IMR-90 (cell line): Measurements from ENCODE around the gene LRRC10B. TPM values are rescaled to one million over a fixed set of nuclear protein-coding genes. Genes with fewer than 3 reads are reported as not detected.

Experiments
- ATAC-seq: fragments of 200-7000 bp; cut with Tn5 transposase; 2 replicates; pipeline ENCODE4 v1.9.1; 2020; ENCODE audit warnings: low read depth, mild to moderate bottlenecking, moderate library complexity
- BruUV-seq: library from RNA; stranded (reverse); fragments of 400-500 nt; replicated peaks from 2 replicates; lab custom pipeline; 2021; lab: Mats Ljungman, UMichigan
- CTCF ChIA-PET: fragments of 300-600 bp; formaldehyde crosslinking; extraction: SDS; loops from one replicate; lab custom pipeline; 2021; ENCODE audit warnings: antibody characterized with exemption; lab: Yijun Ruan, JAX
- POLR2A ChIA-PET: fragments of 300-600 bp; sonication (Branson Sonifier 250); formaldehyde crosslinking; loops from one replicate; lab custom pipeline; 2022; ENCODE audit warnings: antibody characterized with exemption; ENCODE audit not compliant: unreplicated experiment; lab: Charles Lee
- DNase-seq: peaks from one replicate; pipeline ENCODE4 v3.0.0; 2013
- H2AFZ ChIP-seq: replicated peaks from 2 replicates; pipeline ENCODE3; 2013; ENCODE audit warnings: low read length, mild to moderate bottlenecking; ENCODE audit not compliant: poor library complexity
- H2AK5ac ChIP-seq: 2 replicates; pipeline ENCODE4 v1.6.1; 2013; ENCODE audit warnings: low read depth, low read length, inconsistent platforms
- H2AK9ac ChIP-seq: replicated peaks from 2 replicates; pipeline ENCODE3; 2013; ENCODE audit warnings: mild to moderate bottlenecking, low read depth, low read length, moderate library complexity; ENCODE audit not compliant: poor library complexity
- H2BK120ac ChIP-seq: 2 replicates; pipeline ENCODE4 v1.6.1; 2013; ENCODE audit warnings: low read depth, low read length, inconsistent platforms
- H2BK15ac ChIP-seq: 3 replicates; pipeline ENCODE4 v1.6.1; 2013; ENCODE audit warnings: low read depth, low read length, inconsistent platforms
- H2BK20ac ChIP-seq: 2 replicates; pipeline ENCODE4 v1.6.1; 2013; ENCODE audit warnings: low read depth, mild to moderate bottlenecking, inconsistent platforms, low read length, moderate library complexity
- H2BK5ac ChIP-seq: 2 replicates; pipeline ENCODE4 v1.6.1; 2013; ENCODE audit warnings: mild to moderate bottlenecking, low read depth, low read length, inconsistent platforms; ENCODE audit not compliant: poor library complexity, severe bottlenecking
- H3K14ac ChIP-seq: replicated peaks from 2 replicates; pipeline ENCODE4 v1.6.1; 2013; ENCODE audit warnings: low read depth, low read length, inconsistent platforms
- H3K18ac ChIP-seq: 2 replicates; pipeline ENCODE4 v1.6.1; 2013; ENCODE audit warnings: low read depth, low read length, control low read depth
- H3K23ac ChIP-seq: 2 replicates; pipeline ENCODE4 v1.6.1; 2013; ENCODE audit warnings: low read depth, low read length, inconsistent platforms
- H3K27ac ChIP-seq: 2 replicates; pipeline ENCODE4 v1.5.1; 2013; ENCODE audit warnings: mild to moderate bottlenecking, control low read depth, low read length; ENCODE audit not compliant: insufficient read depth
- H3K27me3 ChIP-seq: 2 replicates; pipeline ENCODE4 v1.6.1; 2013; ENCODE audit warnings: low read length; ENCODE audit not compliant: control insufficient read depth, insufficient read depth
- H3K36me3 ChIP-seq: 2 replicates; pipeline ENCODE4 v1.6.1; 2013; ENCODE audit warnings: low read length, mixed read lengths; ENCODE audit not compliant: control insufficient read depth, insufficient read depth
- H3K4ac ChIP-seq: 2 replicates; pipeline ENCODE4 v1.6.1; 2013; ENCODE audit warnings: low read depth, low read length, inconsistent platforms
- H3K4me1 ChIP-seq: 2 replicates; pipeline ENCODE4 v1.6.1; 2013; ENCODE audit warnings: low read length, mixed read lengths; ENCODE audit not compliant: control insufficient read depth, insufficient read depth
- H3K4me2 ChIP-seq: 2 replicates; pipeline ENCODE4 v1.6.1; 2013; ENCODE audit warnings: low read depth, mild to moderate bottlenecking, control low read depth, low read length, moderate library complexity
- H3K4me3 ChIP-seq: 2 replicates; pipeline ENCODE4 v1.5.1; 2013; ENCODE audit warnings: low read depth, mild to moderate bottlenecking, control low read depth, low read length, moderate library complexity; ENCODE audit not compliant: insufficient read depth
- H3K56ac ChIP-seq: 2 replicates; pipeline ENCODE4 v1.6.1; 2013; ENCODE audit warnings: low read length, inconsistent platforms; ENCODE audit not compliant: insufficient read depth; ENCODE audit errors: extremely low read depth
- H3K79me1 ChIP-seq, 2 experiments: 2 replicates each; pipeline ENCODE4 v1.6.1; 2013; ENCODE audit warnings: low read length in 2 of 2, inconsistent platforms in 1 of 2, low read depth in 1 of 2
- H3K9ac ChIP-seq: 2 replicates; pipeline ENCODE4 v1.6.1; 2013; ENCODE audit warnings: low read depth, low read length, control low read depth
- H3K9me1 ChIP-seq: 2 replicates; pipeline ENCODE4 v1.6.1; 2013; ENCODE audit warnings: low read length, inconsistent platforms; ENCODE audit not compliant: insufficient read depth
- H3K9me3 ChIP-seq: 2 replicates; pipeline ENCODE4 v1.6.1; 2013; ENCODE audit warnings: low read length; ENCODE audit not compliant: control insufficient read depth, insufficient read depth
- H4K20me1 ChIP-seq: 2 replicates; pipeline ENCODE4 v1.6.1; 2013; ENCODE audit warnings: low read length, inconsistent platforms; ENCODE audit not compliant: insufficient read depth
- H4K5ac ChIP-seq: 2 replicates; pipeline ENCODE4 v1.6.1; 2013; ENCODE audit warnings: mild to moderate bottlenecking, low read depth, low read length, control low read depth
- H4K8ac ChIP-seq, 2 experiments: 2 replicates each; pipeline ENCODE4 v1.6.1; 2013; ENCODE audit warnings: low read depth in 2 of 2, low read length in 2 of 2, control low read depth in 1 of 2, inconsistent platforms in 1 of 2
- H4K91ac ChIP-seq: 2 replicates; pipeline ENCODE4 v1.6.1; 2013; ENCODE audit warnings: low read depth, low read length, inconsistent platforms; ENCODE audit not compliant: insufficient read depth
- RAD21 ChIP-seq: IDR thresholded peaks from 2 replicates; pipeline ENCODE4 v1.6.1; 2012; ENCODE audit warnings: low read length, improper control_type of control experiment
- WGBS, 2 experiments: methylation state at CpG; one replicate each; pipeline versions ENCODE4 v1.1.5 to v1.1.7; 2013; ENCODE audit warnings: missing lambda C conversion rate in 2 of 2; ENCODE audit not compliant: insufficient read length in 1 of 2; ENCODE audit errors: extremely low coverage in 2 of 2; 5-methylcytosine and 5-hydroxymethylcytosine counted together
- dilution Hi-C: fragments of 300-500 bp; cut with HindIII; formaldehyde crosslinking; loops from one replicate; pipeline ENCODE4 v1.14.3; 2018; ENCODE audit warnings: low sequenced_read_pairs; ENCODE audit not compliant: unreplicated experiment
- in situ Hi-C: fragments of 300-500 bp; cut with MboI; formaldehyde crosslinking; loops from 3 replicates; pipeline ENCODE4 v1.14.3; 2019; ENCODE audit warnings: low sequenced_read_pairs, inconsistent platforms, mixed read lengths
- intact Hi-C: fragments of 100-400 bp; cut with micrococcal nuclease; formaldehyde crosslinking; loops from 2 replicates; pipeline ENCODE4 v1.10.0; 2022
- polyA plus RNA-seq, 3 experiments: library from polyadenylated mRNA; depleted of rRNA; stranded (reverse); fragments of >200 nt; gene quantifications; 2 replicates each; pipeline ENCODE4 v1.2.3, GENCODE V29; 2012; ENCODE audit warnings: low replicate concordance in 1 of 3
- total RNA-seq: library from RNA; depleted of rRNA; stranded (reverse); fragments of >200 nt; gene quantifications from 2 replicates; pipeline ENCODE4 v1.2.3, GENCODE V29; 2012

The LRRC10B gene
- total and polyA plus RNA-seq, 2 of the 4 experiments (the other 2 are of a cell fraction): not detected

GRCh38 chr11:61544466-61544865 lies 35.9 kb downstream of the LRRC10B start:
- Histone ChIP-seq H2BK5ac (no peak overlapping the region), H4K5ac (no peak overlapping the region), H3K9me1 (no peaks in the 10 kb centered on the region), H3K9ac (no peak overlapping the region), H3K36me3 (no peaks in the 10 kb centered on the region), H3K4ac (no peak overlapping the region), H2AK5ac (no peak overlapping the region), H2AK9ac (no peak overlapping the region), H2BK15ac (no peak overlapping the region), H3K23ac (no peak overlapping the region), H3K56ac (no peak overlapping the region), H2AFZ (peak overlapping the region; percentile 11), H3K9me3 (no peaks in the 10 kb centered on the region), H4K8ac (no peak overlapping the region), H3K4me2 (no peak overlapping the region), H2BK120ac (no peak overlapping the region), H3K4me3 (no peak overlapping the region), H2BK20ac (no peak overlapping the region), H3K14ac (no peak overlapping the region), H3K79me1 (no peaks in the 10 kb centered on the region), H3K4me1 (peaks cover 13% of the 10 kb centered on the region), H3K27me3 (peaks cover 15% of the 10 kb centered on the region), H4K91ac (no peak overlapping the region), H3K27ac (no peak overlapping the region), H4K20me1 (no peaks in the 10 kb centered on the region), H3K18ac (no peak overlapping the region)
- dilution Hi-C loops (no loop called here), intact Hi-C loops (no loop called here), in situ Hi-C loops (no loop called here)
- TF ChIP-seq RAD21: no peak
- ChIA-PET POLR2A (no interaction called here), CTCF (no interaction called here)
- no peak for ATAC-seq
- no peak for DNase-seq
- BruUV-seq: no TSS peak
- WGBS, 2 experiments: 100% methylated on average over 2 of the region's 6 CpGs; no CpG with 5 or more reads in 1 of the 2 experiments
